Breast epithelium (tissue), 4 donors: ENCODE measurements around the gene NMRAL1. TPM values are rescaled to one million over a fixed set of nuclear protein-coding genes. Genes with fewer than 3 reads are reported as not detected.
A peak's percentile ranks its signal among the peaks of the same experiment; 100 is the strongest.

Experiments
- DNase-seq, 2 donors: peaks; one replicate each; pipeline ENCODE4 v3.0.0-alpha.2; 2019; ENCODE audit warnings: low spot score in 2 of 2
- H3K27ac ChIP-seq, 2 donors: fragments of 200-600 bp; sonication (generic) in 1 of 2; one replicate each; pipeline ENCODE4 v1.5.1; 2016 to 2019; ENCODE audit warnings: mild to moderate bottlenecking in 1 of 2
- H3K27me3 ChIP-seq, 2 donors: fragments of 200-600 bp; sonication (generic) in 1 of 2; one replicate each; pipeline versions ENCODE4 v1.5.1 to v1.6.0; 2017 to 2019; ENCODE audit warnings: control low read depth in 1 of 2, mild to moderate bottlenecking in 1 of 2
- H3K36me3 ChIP-seq: fragments of 200-600 bp; one replicate; pipeline ENCODE4 v1.5.1; 2019
- H3K4me1 ChIP-seq, 2 donors: fragments of 200-600 bp; sonication (generic); one replicate each; pipeline ENCODE4 v1.5.1; 2016 to 2019; ENCODE audit warnings: control low read depth in 1 of 2
- H3K4me3 ChIP-seq, 3 donors: fragments of 200-600 bp; sonication (generic); 1 replicate in 2 of 3; 2 replicates in 1 of 3; pipeline ENCODE4 v1.5.1; 2016 to 2019; ENCODE audit warnings: mild to moderate bottlenecking in 3 of 3, moderate library complexity in 2 of 3
- H3K9me3 ChIP-seq, 2 donors: fragments of 200-600 bp; sonication (generic) in 1 of 2; one replicate each; pipeline ENCODE4 v1.5.1; 2016 to 2019; ENCODE audit warnings: control low read depth in 1 of 2
- CTCF ChIP-seq, 3 donors: fragments of 450-650 bp; IDR thresholded peaks; one replicate each; pipeline ENCODE4 v1.5.1; 2016 to 2017; ENCODE audit warnings: antibody characterized with exemption in 3 of 3, mild to moderate bottlenecking in 3 of 3, moderate library complexity in 3 of 3
- POLR2A ChIP-seq: fragments of 450-650 bp; IDR thresholded peaks from one replicate; pipeline ENCODE4 v1.6.1; 2016; ENCODE audit warnings: antibody characterized with exemption, mild to moderate bottlenecking, moderate library complexity
- POLR2AphosphoS5 ChIP-seq, 3 donors: sonication (generic); formaldehyde crosslinking; IDR thresholded peaks; one replicate each; pipeline ENCODE4 v1.6.1; 2017; ENCODE audit warnings: antibody characterized with exemption in 3 of 3
- intact Hi-C: fragments of 100-400 bp; cut with DNase I; formaldehyde crosslinking; loops from one replicate; pipeline ENCODE4 v1.15.1; 2023; ENCODE audit warnings: low total_unique reads
- total RNA-seq, 3 donors: library from RNA; depleted of rRNA; stranded (reverse); fragments of >200 nt; gene quantifications; one replicate each; pipeline ENCODE4 v1.1.0, GENCODE V29; 2016

NMRAL1 gene
- total RNA-seq, 3 donors from 2014 or later, result 44.5 to 57.7 (median 51.5) TPM

GRCh38 chr16:4477966-4478365 is 3.5 kb upstream of the NMRAL1 start:
- intact Hi-C loops, result no loop called here
- no peaks in the 10 kb centered on the region for H3K4me1 ChIP-seq
- H3K27me3 ChIP-seq, result no peaks in the 10 kb centered on the region
- H3K27ac ChIP-seq, result peak overlapping the region; percentile 21 to 23
- H3K36me3 ChIP-seq, result no peaks in the 10 kb centered on the region
- no peak for DNase-seq
- H3K9me3 ChIP-seq, result no peaks in the 10 kb centered on the region
- TF ChIP-seq CTCF (IDR thresholded peaks at IDR 0.05) (no peak), POLR2AphosphoS5 (IDR thresholded peaks at IDR 0.05) (no peak), POLR2A (no peak)
- H3K4me3 ChIP-seq, result peak overlapping the region in 1 of 3 donors; percentile 16

- TF ChIP-seq POLR2AphosphoS5 (IDR thresholded peaks at IDR 0.05) (peak; percentile 45 to 72 (median 68)), CTCF (IDR thresholded peaks at IDR 0.05) (peak in 1 of 3 donors; percentile 9), POLR2A (no peak)
- no peaks in the 10 kb centered on the region for H3K36me3 ChIP-seq
- no peaks in the 10 kb centered on the region for H3K9me3 ChIP-seq
- no peaks in the 10 kb centered on the region for H3K27me3 ChIP-seq
- peak; percentile 87 to 93 for DNase-seq
- intact Hi-C loops, result no loop called here
- H3K27ac ChIP-seq, result peak within 1 kb of the TSS; percentile 88 to 93
- H3K4me3 ChIP-seq, result peak within 1 kb of the TSS; percentile 80 to 100 (median 94)
- no peaks in the 10 kb centered on the region for H3K4me1 ChIP-seq
Observed at GRCh38 chr16:4475880-4476788, 1.7 kb upstream of the NMRAL1 start, which contains the start of gene HMOX2. Gene HMOX2, plus strand, starts transcription at chr16:4476398. Its CDS starts 29,127 bp downstream, at chr16:4505525.

GRCh38 chr16:4472880-4473279 is 1.5 kb downstream of the NMRAL1 start:
- DNase-seq, result no peak
- Histone ChIP-seq H3K36me3 (no peaks in the 10 kb centered on the region), H3K4me3 (no peak overlapping the region), H3K27me3 (no peaks in the 10 kb centered on the region), H3K4me1 (no peaks in the 10 kb centered on the region), H3K27ac (no peak overlapping the region), H3K9me3 (no peaks in the 10 kb centered on the region)
- TF ChIP-seq POLR2A (no peak), POLR2AphosphoS5 (IDR thresholded peaks at IDR 0.05) (no peak), CTCF (IDR thresholded peaks at IDR 0.05) (no peak)
- intact Hi-C loops, result no loop called here

GRCh38 chr16:4471869-4472268 is 2.6 kb downstream of the NMRAL1 start:
- Histone ChIP-seq H3K27ac (no peak overlapping the region), H3K27me3 (no peaks in the 10 kb centered on the region), H3K36me3 (no peaks in the 10 kb centered on the region), H3K9me3 (no peaks in the 10 kb centered on the region), H3K4me1 (no peaks in the 10 kb centered on the region), H3K4me3 (no peak overlapping the region)
- TF ChIP-seq POLR2AphosphoS5 (IDR thresholded peaks at IDR 0.05), result no peak
- no peak for TF ChIP-seq CTCF (IDR thresholded peaks at IDR 0.05)
- TF ChIP-seq POLR2A, result no peak
- intact Hi-C loops, result no loop called here
- DNase-seq, result no peak

GRCh38 chr16:4468972-4469371 is 5.5 kb downstream of the NMRAL1 start:
- no peak for TF ChIP-seq POLR2A
- no peak for TF ChIP-seq CTCF (IDR thresholded peaks at IDR 0.05)
- no peak for TF ChIP-seq POLR2AphosphoS5 (IDR thresholded peaks at IDR 0.05)
- peaks cover 4% of the 10 kb centered on the region for H3K36me3 ChIP-seq
- no peak for DNase-seq
- no peak overlapping the region for H3K27ac ChIP-seq
- H3K27me3 ChIP-seq, result no peaks in the 10 kb centered on the region
- no peak overlapping the region for H3K4me3 ChIP-seq
- intact Hi-C loops, result no loop called here
- no peaks in the 10 kb centered on the region for H3K4me1 ChIP-seq
- no peaks in the 10 kb centered on the region for H3K9me3 ChIP-seq
